Posterior cingulate gyrus (tissue), 11 donors: ENCODE measurements around the gene KLB.
"Not testable (repeated sequence)": the region's sequence is repeated elsewhere in the genome, so short reads cannot be mapped to it uniquely, and the experiment has no call there.

ENCODE experiments used
- DNase-seq, 10 donors: peaks; one replicate each; pipeline versions ENCODE4 v3.0.0 to v3.0.0-alpha.2; 2020 to 2021; ENCODE audit warnings: mixed read lengths in 3 of 10
- intact Hi-C: fragments of 100-400 bp; cut with DNase I; formaldehyde crosslinking; loops from one replicate; pipeline ENCODE4 v1.15.1; 2023

Gene KLB

DNA sequence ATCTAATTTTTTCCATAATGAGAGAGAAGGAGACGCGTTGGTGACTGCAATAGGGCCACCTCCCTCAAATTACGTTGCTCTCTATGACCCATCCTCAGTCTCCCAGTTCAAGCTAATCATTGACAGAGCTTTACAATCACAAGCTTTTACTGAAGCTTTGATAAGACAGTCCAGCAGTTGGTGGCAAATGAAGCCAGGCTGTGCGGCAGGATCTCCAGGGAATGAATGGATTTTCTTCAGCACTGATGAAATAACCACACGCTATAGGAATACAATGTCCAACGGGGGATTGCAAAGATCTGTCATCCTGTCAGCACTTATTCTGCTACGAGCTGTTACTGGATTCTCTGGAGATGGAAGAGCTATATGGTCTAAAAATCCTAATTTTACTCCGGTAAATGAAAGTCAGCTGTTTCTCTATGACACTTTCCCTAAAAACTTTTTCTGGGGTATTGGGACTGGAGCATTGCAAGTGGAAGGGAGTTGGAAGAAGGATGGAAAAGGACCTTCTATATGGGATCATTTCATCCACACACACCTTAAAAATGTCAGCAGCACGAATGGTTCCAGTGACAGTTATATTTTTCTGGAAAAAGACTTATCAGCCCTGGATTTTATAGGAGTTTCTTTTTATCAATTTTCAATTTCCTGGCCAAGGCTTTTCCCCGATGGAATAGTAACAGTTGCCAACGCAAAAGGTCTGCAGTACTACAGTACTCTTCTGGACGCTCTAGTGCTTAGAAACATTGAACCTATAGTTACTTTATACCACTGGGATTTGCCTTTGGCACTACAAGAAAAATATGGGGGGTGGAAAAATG, at the start of gene KLB:
TSS of gene KLB (plus strand) at position 168 of the 821 bp plus-strand sequence. CDS start at position 188, 20 bp downstream.
- intact Hi-C loops: no loop called here
- DNase-seq: no peak

DNA sequence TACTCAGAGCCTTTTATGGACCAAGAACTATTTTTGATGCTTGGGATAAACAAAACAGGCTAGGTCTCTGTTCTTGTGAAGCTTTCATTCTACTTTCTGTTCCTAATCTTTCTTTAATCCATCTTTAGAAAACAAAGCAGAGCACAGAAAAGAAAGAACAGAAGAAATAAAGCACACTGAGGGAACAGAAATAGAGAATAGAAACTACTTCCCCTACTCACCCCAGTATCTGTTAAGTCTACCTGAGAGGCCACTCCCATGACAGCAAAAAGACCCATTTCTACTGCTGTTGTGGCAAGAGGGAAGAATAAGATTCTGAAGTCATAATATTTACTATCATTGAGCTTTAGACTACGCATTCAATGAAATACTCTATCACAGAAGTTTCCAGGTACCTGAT, 49.7 kb upstream of the KLB start:
- no peak for DNase-seq
- intact Hi-C loops: no loop called here

DNA sequence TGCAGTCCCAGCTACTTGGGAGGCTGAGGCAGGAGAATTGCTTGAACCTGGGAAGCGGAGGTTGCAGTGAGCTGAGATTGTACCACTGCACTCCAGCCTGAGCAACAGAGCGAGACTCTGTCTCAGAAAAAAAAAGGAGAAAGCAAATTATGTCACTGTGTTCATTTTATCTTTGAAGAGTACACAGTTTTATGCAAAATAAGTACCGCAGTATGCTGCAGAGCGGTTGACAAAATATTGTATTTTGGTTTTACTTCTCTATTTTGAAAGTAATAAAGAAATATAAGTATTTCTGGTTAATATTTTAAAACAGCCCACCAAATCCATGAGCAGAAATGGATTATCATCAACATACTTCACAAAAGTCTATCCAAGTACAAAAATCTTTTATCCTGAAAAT, 46.1 kb upstream of the KLB start:
- intact Hi-C loops, DNase-seq: not testable (repeated sequence)

DNA sequence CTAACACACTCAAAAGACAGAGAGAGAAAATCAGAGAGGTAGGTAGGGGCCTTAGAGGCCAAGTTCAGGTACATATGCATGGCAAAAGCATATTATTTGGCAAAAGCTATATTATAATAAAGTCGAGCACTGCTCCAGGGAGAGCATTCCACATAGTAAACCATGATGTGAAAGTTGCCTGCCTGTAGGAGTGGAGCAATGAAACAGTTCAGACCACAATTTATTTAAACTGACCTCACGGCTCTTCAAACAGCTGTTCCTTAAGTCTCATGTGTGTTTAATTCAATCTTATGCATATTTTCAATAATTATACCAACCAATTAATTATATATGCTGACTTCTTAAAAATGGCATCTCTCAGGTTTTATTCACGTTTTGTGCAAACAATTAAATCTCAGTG, 43.9 kb upstream of the KLB start:
- intact Hi-C loops: no loop called here
- no peak for DNase-seq

DNA sequence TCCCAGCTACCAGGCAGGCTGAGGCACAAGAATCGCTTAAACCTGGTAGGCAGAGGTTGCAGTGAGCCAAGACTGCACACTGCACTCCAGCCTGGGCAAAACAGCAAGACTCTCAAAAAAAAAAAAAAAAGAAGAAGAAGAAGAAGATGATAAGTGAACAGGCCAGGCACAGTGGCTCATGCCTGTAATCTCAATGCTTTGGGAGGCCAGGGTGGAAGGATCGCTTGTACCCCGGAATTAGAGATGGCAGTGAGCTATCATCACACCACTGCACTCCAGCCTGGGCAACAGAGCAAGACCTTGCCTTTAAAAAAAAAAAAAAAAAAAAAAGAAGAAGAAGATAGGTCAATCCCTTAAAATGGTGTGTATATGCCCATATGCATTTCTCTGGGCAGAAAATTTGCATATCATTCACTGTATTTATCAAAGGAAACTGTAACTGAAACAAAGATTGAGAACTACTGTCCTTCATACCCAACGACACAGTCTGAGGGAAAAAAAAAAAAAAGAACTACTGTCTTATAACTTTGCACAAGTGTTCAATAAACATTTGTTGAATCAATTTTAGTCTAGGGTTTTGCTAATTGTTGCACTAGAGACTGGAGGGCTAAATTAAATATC, 42.8 kb upstream of the KLB start:
- intact Hi-C loops: no loop called here
- no peak for DNase-seq

DNA sequence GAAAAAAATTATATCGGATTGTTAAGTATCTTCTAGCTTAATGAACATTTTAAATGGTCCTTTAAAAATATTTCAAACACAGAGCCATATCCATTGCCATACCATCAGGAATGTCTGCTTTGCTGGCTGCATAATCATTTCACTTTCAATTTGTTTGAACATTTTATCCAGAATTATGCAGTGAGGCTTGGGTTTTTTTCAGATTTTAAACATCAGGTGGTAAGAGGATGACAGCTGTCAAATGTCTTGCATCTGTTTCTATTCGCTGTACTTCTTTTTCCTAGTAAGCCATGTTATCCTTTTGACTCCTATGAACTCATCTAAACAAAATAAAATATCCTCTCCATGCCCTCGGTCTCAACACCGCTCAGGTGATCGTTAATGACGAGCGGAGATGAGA, 41.4 kb upstream of the KLB start:
- intact Hi-C loops: loop anchor here (5.0 kb wide), 1 partner anchor 92 kb away; the partner anchor contains the start of genes LIAS and RPL9

DNA sequence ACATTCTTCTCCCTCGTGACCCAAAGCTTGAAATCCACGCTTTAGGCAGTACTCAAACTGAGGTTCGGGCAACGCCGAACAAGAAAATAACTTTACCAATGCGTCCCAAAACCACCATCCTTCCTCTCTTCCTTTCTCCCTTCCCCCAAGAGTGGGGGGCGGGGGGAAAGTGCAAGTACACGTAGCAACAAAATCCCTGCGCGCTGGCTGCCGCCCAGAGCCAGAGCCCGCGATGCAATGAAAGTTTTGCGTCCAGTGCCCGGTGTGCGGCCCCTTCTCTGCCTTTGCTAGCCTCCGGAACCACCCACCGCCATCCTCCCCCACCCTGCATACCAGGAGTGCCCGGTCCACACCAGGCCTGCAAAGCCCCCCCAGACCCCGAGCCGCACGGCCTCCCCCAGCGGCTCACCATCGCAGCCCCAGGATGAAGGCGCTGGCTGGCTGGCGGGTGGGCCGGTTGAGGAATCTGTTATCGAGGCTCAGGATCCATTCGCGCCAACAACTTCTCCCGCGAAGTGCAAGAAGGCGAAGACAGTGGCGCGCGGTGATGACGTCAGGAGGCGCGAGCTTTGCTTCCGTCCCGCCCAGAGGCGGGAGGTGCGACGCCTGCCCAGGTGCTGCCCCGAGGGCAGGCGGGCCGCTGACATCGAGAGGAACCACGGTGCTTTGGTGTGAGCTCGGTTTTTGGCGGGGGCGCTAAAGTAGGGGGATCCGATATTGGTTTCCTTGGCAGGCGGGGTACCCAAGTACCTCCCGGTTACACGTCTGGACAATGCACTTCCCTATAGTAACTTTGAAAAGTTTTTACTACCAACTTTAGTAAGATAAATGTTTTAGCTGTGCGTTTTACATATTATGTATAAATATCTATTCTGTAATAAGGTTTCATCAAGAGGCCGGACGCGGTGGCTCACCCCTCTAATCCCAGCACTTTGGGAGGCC, 40.6 kb upstream of the KLB start, which contains the start of gene RFC1:
TSS of gene RFC1 (minus strand) at position 533 of the 942 bp plus-strand sequence. CDS start at position 412, 121 bp downstream.
- peak; percentile 81 to 97 (median 86) for DNase-seq
- intact Hi-C loops: loop anchor here (5.0 kb wide), 1 partner anchor 91 kb away; the partner anchor contains the start of genes LIAS and RPL9

More for the DNA sequence above, 41.4 kb upstream of the KLB start:
- no peak for DNase-seq

DNA sequence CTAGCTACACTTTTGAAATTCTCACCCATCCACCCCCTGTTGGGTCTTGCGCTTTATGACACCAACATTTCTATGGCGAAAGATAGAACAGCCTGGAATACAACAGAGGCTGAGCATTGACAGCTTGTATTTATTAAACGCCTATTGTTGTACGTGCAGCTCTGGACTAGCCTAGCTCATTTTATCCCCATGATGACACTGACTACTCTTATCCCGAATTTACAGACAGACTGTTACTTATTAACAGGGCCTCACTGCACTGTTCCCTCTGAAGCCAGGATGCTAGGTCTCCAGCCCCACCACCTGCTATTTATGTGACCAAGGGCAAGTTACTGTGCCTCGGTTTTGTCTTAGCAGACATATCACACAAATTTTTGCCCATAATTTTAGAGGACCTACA, 39.6 kb upstream of the KLB start:
- DNase-seq: no peak
- intact Hi-C loops: loop anchor here (5.0 kb wide), 1 partner anchor 90 kb away; the partner anchor contains the start of genes LIAS and RPL9

DNA sequence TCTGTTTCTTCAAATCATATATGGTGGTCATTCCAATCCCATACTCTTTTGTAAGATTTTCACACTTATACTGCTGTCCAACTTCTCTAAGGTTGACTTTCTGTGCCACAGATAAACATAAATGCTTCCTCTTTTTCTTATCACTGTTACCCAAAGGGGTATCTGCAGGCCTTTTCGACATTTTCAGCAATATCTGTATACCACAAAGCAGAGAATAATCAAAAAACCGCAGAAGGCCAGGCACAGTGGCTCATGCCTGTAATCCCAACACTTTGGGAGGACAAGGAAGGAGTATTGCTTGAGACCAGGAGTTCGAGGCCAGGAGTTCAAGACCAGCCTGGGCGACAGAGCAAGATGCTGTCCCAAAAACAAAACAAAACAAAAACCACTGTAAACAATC, 37.4 kb upstream of the KLB start:
- intact Hi-C loops: loop anchor here (5.0 kb wide), 1 partner anchor 88 kb away; the partner anchor contains the start of genes LIAS and RPL9
- DNase-seq: no peak

DNA sequence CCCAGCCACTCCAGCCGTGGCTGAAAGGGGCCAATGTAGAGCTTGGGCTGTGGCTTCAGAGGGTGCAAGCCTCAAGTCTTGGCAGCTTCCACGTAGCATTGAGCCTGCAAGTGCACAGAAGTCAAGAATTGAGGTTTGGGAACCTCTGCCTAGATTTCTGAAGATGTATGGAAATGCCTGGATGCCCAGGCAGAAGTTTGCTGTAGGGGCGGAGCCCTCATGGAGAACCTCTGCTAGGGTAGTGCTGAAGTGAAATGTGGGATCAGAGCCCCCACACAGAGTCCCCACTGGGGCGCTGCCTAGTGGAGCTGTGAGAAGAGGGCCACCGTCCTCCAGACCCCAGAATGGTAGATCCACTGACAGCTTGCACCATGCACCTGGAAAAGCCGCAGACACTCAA, 35.5 kb upstream of the KLB start:
- intact Hi-C loops, DNase-seq: not testable (repeated sequence)

DNA sequence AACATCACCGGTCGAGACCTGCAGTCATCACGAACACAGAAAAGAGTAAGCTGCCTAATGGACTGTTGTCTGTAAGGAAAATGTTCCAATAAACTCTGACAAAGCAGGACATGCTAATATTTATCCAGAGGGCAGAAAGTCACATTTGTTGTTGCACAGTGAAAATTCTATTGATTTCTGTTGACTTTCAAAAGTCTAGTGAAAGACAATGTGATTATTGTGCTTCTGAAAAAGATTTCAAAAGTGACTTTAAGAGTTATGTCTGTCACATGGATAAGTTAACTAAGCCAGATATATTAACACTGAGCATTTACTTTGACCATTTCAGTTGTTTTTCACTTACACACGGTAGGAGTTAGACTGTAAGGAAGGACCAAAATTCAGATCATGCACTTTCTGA, 31.3 kb upstream of the KLB start:
- intact Hi-C loops: no loop called here
- DNase-seq: no peak

DNA sequence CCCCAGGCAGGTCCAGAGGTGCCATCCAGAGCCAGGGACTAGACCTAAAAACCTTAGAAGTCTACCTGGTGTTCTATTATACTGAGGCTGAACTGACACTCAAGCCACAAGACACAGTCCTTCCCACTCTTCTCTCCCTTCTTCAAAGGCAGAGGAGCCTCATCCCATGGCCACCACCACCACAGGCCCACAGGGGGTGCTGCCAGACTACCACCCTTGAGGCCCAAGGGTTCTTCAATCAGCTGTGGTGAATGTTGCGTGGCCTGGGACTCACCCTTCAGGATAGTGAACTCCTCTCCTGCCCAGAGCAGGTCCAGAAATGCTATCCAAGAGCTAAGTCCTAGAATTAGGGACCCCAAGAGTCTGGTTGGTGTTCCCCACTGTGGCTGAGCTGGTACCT, 23.0 kb upstream of the KLB start:
- intact Hi-C loops: no loop called here
- DNase-seq: no peak

DNA sequence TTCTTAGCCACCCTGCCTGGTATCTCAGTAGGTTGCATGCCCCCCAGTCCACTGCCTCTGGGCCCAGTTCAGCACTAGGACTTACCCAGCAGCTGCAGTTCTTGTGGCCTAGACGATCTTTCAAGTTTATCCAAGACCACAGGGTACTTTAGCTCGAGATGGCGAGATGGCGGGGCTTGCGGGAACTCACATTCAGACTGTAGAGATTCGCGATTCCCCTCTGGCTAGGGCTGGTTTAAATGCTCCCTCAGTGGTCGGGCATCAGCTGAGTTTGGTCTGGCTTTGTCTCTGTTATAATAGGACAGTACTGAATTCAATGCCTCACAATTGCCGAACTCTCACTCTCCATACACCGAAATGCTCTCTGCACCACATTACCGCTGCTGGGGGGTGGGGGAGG, 22.2 kb upstream of the KLB start:
- DNase-seq: no peak
- intact Hi-C loops: no loop called here

DNA sequence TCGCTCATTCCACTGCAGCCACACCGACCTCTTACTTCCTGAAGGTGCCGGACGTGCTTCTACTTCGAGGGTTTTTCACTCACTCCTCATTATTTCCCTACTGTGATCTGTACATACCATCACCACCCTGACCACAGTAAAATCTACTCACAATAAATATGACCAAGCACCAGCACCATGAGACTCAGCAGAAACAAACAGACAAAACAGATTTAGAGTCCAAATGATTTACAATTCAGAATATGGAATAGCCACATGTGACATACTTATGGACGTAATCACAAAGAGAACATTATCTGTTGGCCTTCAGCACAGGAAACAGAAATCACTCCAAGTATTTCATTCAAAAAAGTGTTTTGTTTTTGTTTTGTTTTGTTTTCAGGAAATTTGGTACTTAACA, 16.1 kb upstream of the KLB start:
- intact Hi-C loops: no loop called here
- no peak for DNase-seq

DNA sequence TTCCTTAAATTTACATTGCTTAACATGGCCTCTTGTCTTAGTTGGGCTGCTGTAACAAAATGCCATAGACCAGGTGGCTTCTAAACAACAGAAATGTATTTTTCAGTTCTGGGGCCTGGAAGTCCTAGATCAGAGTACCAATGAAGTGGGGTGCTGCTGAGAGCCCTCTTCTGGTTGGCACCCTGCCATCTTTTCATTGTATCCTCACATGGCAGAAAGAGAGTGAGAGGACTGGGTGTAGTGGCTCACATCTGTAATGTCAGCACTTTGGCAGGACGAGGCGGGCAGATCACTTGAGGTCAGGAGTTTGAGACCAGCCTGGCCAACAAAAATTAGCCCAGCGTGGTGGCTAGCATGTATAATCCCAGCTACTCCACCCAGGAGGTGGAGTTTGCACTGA, 12.0 kb upstream of the KLB start:
- no peak for DNase-seq
- intact Hi-C loops: no loop called here

DNA sequence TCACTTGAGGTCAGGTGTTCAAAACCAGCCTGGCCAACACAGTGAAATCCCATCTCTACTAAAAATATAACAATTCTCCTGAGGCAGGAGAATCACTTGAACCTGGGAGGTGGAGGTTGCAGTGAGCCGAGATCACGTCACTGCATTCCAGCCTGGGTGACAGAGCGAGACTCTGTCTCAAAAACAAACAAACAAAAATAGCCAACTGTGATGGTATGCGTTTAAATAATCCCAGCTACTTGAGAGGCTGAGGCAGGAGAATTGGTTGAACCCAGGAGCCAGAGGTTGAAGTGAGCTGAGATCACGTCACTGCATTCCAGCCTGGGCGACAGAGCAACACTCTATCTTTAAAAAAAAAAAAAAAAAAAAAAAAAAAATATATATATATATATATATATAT, 5.1 kb upstream of the KLB start:
- intact Hi-C loops, DNase-seq: not testable (repeated sequence)

DNA sequence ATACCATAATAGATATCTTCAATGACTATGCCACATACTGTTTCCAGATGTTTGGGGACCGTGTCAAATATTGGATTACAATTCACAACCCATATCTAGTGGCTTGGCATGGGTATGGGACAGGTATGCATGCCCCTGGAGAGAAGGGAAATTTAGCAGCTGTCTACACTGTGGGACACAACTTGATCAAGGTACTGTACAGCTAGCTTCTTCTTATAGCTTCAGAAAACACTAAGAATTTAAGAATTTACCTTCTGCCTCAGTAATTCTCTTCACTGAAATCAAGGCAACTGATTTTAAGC, 805 bp downstream of the KLB start:
- no peak for DNase-seq
- intact Hi-C loops: no loop called here

DNA sequence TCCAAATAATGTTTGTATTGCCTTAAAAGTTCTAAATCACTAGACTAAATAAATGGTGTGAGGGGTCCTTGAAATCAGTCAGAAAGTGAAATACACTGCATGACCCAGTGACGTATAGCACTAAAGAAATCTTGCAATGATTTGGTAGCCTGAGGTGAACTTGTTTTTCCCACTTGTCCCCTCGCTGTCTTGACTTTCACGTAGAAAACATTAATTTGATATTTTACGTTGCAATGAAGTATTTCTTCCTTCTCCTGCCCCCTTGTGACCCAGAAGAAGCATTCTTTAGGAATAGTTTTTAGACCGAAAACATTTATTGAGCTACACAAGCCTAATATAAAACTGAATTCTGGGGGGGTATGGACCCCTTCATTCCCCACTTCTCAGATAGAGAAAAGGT, 3.7 kb downstream of the KLB start:
- DNase-seq: no peak
- intact Hi-C loops: no loop called here

DNA sequence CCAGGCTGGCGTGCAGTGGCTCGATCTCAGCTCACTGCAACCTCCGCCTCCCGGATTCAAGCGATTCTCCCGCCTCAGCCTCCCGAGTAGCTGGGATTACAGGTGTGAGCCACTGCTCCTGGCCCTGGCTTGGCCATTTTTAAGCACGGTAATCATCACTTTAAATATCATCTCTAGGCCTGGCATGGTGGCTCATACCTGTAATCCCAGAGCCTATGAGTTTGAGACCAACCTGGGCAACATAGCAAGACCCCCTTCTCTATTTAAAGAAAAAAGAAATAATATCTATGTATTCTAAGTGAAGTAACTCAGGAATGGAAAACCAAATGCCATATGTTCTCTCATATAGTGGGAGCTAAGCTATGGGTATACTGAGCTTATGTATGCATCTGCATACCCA, 4.8 kb downstream of the KLB start:
- intact Hi-C loops, DNase-seq: not testable (repeated sequence)

DNA sequence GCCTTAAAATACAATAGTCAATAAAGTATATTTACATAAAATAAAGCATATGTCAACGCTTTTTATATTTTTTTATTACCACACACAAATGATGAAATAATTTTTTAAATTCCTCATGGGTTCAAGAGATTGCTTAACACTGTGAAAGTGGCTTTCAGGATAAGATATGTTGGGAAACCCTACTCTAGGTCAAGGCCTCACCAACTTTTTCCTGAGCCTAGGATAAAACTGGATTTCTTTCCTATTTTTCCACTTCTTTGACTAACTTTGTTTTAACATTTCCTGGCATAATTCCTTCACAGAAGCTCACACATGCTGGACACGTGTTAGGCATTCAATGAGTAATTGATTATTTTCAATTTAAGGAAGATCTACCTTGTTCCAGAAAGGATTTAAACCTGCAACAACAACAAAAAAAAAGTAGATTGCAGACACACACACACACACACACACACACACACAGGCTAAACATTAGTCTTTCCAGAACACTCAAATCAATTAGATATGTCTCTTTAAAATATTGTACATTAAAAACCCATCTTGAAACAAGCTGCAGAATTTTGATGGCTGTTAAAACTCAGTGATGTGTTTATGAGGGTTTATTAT, 9.1 kb downstream of the KLB start:
- DNase-seq: no peak
- intact Hi-C loops: no loop called here
